GM21723 (cell line): ENCODE measurements around the gene PTPRG.

Source experiments
- ATAC-seq: cut with Tn5 transposase; IDR thresholded peaks from one replicate; pipeline ENCODE4 v1.9.1; 2021; ENCODE audit warnings: mild to moderate bottlenecking, moderate library complexity; ENCODE audit not compliant: unreplicated experiment

The PTPRG gene

DNA sequence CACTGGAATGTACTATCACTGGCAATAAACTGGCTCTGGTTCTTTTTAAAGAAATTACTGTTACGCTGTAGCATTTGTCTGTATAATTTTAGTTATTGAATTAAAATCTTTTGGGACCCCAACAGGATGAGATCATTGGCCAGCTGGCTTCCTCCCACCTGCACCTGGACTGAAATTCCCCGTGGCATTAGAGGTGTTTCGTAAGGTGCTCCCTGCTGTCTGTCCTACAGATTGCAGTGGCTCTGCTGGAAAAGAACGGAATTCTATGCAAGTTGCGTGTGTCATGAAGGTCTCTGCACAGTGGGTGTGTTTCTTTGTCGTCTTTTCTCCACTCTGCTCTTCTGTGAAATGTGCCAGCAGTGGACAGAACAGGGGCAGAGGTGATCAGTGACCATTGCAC lies 383.4 kb downstream of the PTPRG start:
- no peak for ATAC-seq

DNA sequence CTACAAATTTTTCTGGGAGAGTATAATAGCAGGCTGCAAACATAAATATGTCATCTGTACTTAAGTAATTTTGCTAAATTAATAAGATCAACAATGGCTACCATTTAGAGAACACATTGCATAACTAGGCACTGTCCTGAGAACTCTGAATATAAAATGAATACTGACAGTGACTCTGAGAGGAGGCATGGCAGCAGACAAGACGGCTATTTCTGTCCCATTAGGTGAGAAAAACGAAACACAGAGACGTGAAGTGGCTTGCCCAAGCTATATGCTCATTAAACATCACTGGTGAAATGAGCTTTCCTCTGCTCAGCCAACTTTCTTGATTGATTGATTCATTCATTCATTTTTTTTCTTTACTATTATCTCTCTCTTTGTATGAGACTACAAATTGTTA lies 384.3 kb downstream of the PTPRG start:
- ATAC-seq, result no peak

DNA sequence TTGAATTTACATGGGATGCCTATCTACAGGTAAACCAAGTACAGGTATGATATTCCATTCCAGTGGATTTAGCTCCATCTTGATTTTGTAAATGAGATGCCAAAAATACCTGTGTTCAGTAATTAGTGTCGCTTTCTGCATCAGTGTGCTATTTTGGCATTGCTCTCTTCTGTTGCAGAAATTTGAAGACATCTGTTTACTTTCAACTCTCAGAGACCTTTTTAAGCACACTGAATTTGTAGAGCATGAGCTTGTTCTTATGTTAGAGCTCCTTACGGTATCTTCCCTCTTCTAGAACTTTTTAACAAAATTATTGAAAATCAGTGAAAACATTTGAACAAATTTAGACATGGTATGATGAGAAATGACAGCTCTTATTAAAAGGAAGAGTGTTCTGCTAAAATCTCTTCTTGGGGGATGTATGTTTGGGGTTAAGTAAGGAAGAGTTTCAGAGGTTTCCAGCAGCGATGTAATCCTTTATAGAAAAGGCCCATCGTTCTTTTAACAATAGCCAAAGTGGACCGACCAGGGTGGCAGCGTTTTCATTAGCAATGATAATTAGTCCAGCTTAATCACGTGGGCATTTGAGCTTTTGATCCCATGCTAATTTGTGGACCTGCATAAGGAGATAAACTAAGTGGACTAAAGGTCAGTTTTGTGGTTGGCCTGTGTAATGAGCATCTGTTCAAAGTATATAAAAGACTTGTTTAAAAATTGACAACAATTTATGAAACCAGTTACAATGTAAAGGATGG lies 385.4 kb downstream of the PTPRG start:
- ATAC-seq, result no peak

DNA sequence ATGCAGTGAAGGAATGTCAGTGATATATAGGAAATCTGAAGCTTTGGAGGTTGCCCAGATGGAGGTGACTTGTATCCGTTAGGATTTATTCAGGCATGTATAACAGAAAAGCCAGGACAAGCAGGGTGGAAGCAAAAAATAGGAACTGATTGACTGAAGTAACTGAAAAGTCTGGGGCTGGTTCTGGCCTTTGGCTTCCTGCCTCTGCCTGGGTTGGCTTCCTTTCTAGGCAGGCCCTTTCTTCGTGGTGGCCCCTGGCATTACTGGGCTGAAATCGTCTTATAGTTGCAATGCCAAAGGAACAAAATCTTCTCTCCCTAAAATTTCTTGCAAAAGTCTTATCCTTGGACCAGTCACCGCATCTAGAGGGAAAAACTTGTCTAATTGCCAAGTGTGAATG lies 386.1 kb downstream of the PTPRG start:
- no peak for ATAC-seq

DNA sequence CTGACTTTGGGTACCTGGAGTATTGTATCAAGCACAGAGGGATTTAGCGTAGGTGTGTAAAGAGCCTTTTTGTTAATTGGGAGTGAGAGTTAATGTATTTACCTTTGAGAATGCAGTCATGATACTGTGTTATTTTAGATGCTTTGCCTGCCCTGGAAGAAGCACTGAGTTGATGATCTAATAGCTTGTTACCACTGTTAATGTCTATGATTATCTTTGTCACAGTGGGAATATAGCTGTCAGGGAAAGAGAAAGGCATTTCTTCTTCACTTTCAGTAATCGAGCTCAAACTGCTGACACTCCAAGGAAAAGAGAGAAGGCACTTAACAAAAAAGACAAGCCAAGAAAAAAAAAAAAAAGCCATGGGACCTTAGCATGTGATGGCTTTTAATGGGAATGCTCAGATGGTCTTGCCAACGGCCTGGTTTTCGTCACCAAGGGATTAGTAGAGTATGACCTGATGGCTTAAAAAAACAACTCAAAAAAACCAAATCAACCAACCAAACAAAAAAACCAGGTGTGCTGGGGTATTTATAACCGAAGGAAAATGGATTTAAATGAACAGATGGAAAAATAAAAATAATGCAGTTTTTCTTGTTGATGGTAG lies 387.4 kb downstream of the PTPRG start:
- no peak for ATAC-seq

DNA sequence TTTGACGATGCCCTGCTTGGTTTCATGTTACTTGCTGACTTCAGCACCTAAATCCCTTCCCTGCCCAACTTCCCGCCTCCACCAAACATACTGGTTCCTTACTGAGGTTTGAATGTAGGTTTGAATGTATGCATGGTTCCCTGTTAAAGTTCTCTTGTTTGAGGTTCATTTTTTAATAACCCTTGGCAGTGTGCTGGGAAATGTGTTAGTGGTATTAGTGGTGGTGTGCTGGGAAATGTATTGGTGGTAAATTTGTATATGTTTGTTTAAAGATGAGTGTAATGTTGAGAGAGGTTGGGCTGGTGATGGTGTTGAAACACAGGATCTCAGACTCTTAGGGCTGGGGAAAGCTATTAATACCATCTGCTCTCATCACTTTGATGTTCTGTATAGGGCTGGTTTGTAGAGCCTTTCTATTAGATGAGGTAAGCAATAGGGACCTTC lies 392.7 kb downstream of the PTPRG start:
- ATAC-seq, result no peak

DNA sequence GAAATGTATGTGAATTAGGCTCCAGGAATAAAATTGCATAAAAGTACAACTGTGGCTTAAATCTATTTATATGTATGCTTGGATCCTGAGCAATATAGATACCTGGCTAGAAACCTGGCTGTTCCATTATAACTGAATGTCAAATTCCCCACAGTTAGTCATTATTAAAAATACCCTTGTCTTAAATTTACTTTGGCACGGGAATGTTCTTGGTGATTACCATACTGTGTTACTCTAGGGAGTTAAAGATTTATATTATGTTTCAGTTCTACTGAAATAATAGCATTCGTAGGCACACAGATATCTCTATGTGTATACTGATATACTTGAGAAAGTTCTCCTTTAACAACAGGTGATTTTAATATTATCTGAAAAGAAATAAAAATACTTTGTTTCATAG lies 394.1 kb downstream of the PTPRG start:
- no peak for ATAC-seq

DNA sequence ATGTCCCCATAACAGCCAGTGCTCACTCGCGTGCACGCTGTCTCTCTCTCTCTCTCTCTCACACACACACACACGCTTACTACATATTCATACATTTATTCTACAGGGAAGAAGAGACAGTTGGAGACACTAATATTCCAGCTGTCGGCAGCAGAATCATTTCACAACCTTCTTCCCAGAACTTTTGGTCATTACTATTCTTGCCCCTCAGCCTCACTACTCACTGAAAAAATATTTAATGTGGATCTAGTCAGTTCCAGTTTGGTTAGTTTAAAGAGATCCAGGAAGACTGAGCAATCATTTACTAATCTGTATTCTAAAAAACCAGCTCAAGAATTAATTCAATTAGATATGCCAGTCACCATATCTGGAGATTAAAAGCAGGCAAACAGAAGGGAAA lies 394.9 kb downstream of the PTPRG start:
- no peak for ATAC-seq

DNA sequence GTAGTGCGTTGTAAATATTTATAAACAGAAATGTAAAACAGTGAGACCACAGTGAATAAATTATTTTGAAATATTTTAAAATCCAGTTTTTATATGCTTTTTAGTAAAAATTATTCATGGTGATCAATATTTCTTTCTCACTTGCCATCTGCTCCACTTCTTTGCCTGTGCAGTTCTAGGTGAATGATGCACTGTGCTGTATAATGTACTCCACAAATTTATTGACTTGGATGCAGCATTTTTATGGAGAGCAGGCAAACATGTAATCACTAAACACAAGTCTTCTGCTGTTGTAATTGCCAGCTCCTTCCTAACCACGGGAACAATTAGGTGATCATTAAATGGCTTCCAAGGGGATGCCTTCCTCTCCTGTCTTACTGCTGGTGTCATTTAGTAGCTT lies 395.9 kb downstream of the PTPRG start:
- ATAC-seq, result no peak

DNA sequence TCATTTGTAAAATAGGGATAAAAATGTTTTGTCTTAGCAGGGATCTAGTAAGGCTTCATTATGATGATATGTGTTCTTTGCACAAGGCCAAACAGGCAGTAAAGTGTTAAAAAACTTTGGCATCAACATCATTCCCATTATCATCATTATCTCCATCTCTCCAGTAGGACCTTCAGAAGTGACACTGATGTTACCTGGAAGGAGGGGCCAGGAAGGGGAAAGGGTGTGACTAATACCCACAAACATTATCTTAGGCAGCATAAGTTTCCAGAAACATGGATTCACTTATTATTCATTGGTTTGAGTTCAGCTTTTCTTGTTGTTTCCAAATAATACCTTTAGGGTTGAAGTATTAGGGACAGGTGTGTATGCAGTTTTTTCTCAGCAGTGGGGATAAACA lies 399.6 kb downstream of the PTPRG start:
- no peak for ATAC-seq

DNA sequence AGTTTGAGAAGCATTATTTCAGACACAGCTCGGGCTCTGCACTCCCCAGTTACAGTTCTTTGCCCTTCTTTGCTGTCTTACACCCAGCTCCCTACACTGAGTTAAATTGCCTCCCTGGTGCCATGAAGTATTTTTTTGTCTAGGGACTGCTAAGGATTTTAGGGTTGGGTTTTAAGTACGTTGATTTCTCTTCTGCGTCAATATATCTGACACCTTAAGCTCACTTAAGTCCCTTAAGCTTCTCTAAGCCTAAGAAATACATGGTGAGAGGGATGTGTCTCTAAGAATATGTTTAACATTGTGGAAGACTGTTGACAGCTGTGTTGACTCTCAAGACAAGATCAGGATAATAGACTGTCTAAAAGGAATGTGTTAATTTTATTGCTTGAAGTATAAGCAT lies 400.5 kb downstream of the PTPRG start:
- no peak for ATAC-seq

DNA sequence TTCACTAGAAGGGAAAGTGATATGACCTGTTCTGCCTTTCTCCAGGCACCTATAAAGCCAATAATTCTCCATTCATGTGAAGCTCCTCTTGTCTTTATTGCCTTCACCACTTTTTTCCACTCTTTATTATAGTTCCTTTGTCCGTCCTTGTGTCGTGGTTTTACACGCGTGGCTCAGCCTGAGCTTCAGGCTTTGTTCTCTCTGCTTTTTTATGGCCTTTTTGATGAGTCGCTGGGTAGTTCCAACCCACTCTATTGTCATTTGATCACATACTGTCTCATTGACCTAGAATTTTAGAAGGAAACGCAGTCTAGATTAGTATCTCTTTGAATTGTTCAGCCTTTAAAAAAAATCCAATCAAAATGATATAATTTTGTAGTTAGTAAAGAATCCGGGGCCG lies 403.2 kb downstream of the PTPRG start:
- ATAC-seq, result no peak

DNA sequence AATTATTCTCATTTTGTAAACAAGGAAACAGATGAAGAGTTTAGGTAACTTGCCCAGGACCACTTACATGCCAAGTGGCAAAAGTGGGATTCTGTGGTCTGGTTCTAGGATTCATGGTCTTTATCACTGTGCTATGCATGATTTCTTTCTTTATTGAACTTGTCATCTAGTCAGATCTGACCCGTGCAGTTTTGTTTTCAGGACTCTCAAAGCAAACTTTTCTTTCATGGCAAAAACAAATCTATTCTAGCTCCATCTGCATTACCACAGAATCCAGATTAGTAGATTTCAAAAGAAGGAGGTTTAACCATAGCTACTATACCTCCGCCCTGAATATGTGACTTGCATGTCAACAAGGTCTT lies 404.4 kb downstream of the PTPRG start:
- no peak for ATAC-seq

DNA sequence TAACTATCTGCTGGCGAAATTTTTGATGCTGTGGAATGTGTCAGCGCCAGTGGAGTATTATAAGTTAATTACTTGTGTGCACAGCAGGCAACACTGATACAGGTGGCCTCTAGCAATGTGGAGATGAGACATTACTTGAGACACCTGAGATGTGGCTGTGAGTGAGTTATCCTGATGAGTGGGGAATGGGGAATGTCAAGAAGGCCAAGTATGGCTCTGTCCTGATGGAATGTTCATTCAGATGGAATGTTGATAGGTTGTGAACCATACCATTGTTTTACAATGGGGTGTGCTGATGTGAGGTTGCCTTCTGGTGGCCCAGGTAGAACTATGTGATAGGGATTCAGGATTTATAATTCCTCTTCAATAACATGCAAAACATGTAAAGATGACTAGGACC lies 404.8 kb downstream of the PTPRG start:
- ATAC-seq, result no peak

DNA sequence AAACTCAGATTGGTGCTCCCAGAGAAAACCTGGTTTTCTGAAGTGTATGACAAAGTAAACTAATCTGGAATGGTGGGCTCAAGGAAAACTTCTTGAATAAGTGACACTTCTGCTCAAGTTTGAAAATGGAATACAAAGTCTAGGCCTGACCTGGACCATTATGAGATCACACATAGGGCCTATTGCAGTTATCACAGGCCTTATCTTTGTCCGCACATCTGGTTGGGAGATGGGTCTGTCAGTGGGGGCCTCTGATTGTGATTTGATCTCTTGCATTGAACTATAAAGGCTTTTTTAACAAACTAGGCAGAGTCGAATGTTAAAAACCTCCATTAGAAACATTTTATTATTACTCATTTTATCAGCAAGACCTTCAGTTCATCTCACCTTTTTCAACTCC lies 405.6 kb downstream of the PTPRG start:
- no peak for ATAC-seq

DNA sequence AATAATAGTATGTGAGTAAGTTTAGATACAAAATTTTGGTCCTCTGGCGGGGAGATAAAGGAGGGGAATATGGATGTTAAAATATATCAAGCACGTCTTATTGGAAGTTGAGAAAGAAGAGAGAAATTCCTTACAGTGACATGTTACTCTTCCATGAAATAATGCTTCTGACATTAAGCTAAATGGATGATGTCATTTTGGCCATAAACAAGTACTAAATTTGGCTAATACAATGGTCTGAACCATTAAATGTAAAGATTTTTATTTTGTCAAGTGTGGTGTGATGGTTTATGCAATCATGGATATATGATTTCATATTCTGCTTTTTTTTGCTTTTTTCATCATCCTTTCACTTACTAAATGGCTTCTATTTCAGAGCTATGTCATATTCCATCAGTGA lies 406.6 kb downstream of the PTPRG start:
- ATAC-seq, result no peak

DNA sequence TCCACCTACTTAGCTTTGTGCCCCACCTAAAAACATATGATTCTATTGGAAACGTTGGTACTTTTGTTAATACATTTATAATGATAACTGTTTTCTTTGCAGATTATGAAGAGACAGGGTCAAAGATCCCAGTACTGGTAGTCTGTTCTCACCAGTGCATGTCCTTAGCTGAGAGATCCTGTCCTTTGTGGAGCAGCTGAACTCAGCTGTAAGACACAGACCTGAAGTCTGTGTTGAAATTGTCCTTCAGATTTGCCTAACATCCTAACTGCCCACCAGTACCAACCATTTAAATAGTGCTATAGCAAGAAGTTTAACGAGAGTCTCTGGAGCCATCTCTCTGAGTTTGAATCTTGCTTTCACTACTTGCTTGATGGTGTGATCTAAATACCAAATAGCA lies 413.3 kb downstream of the PTPRG start:
- no peak for ATAC-seq

DNA sequence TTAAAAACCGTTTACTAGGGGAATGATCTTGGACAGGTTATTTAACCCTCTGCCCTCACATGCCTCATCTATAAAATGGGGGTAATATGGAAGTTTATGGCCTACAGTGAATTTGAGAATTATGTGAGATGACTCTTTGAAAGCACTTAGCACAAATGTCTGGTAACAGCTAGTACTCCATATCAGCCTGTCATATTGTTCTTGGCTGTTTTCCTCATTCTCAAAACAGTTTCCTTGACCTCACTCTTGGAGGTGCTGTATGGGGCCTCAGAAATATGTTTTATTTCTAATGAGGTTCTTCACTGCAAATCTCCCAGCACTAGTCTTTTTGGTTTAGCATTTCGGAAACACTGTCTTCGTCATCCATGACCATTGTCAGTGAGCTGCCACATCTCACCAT lies 413.8 kb downstream of the PTPRG start:
- no peak for ATAC-seq

DNA sequence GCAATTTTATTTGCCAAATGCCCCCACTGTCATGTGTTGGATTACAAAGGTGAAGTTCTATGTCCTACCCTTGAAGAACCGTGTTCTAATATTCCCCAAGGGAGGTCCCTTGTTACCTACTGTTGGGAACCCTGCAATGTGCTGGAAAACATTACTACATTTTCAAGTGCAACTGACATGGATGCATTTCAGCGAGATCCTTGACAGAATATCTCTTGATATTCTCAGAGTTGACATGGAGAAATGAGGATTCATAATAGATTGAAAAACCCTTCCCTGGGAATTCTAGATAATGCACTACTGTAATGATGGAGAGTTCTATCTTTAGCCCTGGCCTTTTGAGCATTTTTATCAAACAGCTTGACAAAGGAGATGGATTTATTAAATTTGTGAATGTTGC lies 414.6 kb downstream of the PTPRG start:
- ATAC-seq, result no peak

DNA sequence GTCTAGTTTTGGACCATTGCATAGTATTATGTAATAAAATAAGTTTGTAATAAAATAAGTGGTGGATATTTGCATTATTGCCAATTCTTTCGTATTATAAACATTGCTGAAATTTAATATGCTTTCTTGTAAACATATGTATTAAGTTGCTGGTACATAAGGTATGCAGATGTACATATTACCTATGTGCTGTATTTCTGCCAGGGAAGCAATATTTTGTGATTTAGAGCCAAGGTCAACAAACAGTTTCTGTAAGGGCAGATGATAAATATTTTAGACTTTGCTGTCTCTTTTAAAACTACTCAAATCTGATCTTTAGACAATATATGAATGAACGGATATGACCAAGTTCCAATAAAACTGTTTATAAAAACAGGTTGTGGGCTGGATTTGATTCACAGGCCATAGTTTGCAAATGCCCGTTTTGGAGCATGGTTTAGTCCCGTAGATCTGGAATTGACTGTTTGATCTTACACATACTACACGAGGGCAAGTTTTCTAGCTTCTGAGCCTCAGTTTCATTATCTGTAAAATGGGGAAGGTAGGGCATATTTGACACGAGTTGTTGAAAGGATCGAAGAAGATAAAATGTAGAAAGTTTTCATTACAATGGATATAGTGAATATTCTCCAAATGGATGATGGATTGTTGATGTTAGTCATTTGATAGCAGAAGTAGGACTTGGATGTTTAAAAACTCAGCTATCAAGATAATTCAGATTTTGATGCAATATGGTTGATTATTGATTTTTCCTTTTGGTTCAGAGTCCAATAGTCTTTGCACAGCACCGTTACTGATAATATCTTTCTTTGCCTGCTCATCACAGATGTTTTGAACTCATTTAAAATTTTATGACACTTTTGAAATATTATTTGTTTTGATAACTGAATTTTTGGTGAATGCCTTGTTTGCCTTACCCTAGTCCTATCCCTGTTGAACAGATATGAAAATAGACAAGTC lies 417.4 kb downstream of the PTPRG start:
- ATAC-seq, result no peak

DNA sequence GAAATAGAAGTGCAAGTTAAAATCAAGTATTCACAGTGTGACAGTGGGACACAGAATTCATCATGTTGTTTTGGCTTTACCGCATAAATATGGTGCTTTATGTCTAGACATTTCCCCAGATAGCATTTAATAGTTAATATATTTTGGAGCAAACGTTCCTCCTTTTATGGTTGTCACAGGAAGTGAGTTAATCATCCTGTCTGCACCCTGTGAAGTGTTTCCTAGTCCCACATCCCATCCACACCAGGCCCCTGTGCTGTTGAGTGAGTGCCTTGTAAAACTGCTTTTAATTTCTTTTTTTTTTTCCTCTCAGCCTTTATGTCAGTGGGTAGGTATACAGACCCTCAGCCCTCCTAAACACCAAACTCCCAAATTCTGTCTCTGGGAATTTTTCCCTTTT lies 418.3 kb downstream of the PTPRG start:
- no peak for ATAC-seq

DNA sequence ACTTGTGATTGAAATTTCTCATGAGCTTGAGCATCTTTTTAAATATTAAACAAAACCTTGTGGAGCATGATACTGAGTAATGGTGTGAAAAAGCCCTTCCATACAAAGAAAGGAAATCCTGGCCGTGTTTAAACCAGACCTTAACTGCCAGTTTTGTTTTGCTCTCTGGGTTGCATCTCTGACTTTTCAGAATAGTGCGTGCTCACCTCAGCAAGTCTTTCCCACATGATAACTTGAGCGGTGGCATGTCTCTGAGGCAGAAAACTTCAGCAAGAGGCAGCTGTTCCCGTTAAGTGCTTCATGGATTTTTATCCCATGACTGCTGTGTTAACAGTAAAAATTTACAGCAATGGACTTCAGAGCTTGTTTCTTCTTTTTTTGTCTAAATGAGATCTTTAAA lies 418.7 kb downstream of the PTPRG start:
- no peak for ATAC-seq
